GM18951 (cell line): ENCODE measurements around the gene C1QTNF1.
A peak's percentile ranks its signal among the peaks of the same experiment; 100 is the strongest.
"Not testable (repeated sequence)": the region's sequence is repeated elsewhere in the genome, so short reads cannot be mapped to it uniquely, and the experiment has no call there.

Source experiments
- POLR2A ChIP-seq: IDR thresholded peaks from 4 replicates; pipeline ENCODE4 v1.6.1; 2011; ENCODE audit warnings: mild to moderate bottlenecking; ENCODE audit not compliant: insufficient read length, insufficient read depth; ENCODE audit errors: extremely low read depth
- in situ Hi-C: fragments of 300-500 bp; cut with MboI; formaldehyde crosslinking; loops from one replicate; pipeline ENCODE4 v1.12.0; 2022; ENCODE audit warnings: low sequenced_read_pairs, mixed read lengths, inconsistent platforms; ENCODE audit not compliant: unreplicated experiment

C1QTNF1 gene

DNA sequence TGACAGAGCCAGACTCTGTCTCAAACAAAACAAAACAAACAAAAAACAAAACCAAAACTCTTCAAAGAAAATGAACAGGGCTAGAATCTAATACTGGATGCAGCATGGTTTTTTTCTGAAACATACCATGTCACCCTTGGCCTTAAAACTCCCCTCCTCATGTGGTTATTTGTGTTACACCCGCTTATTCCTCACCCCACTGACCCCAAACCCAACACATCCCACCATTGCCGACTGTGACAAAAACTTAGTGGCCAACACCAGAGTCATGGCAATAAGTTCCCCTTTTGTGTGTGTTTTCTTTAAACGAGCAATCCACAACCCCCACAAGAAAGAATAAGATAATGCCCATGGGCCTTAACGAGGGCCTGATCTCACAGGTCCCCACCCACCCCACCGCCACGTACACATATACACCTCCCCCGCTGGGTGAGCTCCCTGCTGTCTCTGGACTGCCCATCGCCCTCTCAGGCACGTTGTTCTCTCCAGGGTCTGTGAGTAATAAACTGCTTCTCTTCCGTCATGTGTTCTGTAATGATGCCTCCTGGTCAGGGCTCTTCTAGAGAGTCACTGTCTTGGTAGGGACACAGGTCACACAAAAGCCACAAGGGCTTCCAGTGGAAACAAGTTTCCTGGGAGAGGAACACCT, 33.9 kb downstream of the C1QTNF1 start:
- in situ Hi-C loops: no loop called here
- no peak for TF ChIP-seq POLR2A

- no peak for TF ChIP-seq POLR2A
- in situ Hi-C loops: no loop called here
These were observed 38.7 kb downstream of the C1QTNF1 start for GRCh38 chr17:79062691-79063090.

DNA sequence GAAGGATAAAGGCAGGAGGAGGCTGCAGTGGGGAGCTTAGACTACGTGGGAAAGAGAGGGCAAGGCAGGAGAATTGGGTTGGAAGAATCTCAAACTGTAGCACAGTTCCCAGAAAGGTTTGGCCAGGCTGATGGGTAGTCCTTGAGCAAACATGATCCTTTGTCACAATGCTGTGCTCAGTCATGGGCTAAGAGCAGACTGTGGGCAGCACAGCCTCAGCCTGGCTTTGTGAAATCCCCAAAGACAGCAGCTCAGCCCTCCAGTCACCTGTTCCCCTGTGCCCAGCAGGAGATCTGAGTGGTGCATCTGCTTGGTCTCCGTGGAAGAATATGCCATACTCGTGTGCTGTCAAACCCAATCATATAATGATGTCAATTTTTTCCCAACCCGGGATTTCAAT, 40.1 kb downstream of the C1QTNF1 start:
- in situ Hi-C loops: no loop called here
- TF ChIP-seq POLR2A: no peak

DNA sequence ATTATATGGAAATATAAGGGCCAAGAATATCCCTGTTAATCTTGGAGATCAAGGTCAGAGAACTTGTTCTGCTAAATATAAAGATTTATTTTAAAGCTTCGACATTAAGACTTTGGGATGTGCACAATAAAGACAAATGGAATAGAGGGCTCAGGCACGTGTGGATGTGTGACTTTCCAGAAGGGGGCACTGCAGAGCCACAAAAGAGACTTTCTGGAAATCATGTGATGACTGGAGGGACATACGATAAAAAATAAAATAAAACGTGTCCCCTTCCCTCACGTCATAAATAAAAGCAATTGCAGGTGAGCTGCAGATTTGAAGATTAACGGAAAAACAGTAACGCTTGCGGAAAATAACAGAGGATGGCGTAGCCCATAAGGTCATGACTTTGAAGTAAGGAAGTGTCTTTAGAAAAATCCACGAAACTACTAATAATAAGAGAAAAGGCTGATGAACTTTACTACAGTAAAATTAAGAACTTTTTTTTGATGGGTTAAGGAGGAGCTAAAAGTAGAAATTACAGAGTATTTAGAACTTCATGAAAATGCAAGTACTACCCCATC, 41.2 kb downstream of the C1QTNF1 start:
- in situ Hi-C loops: no loop called here
- no peak for TF ChIP-seq POLR2A

DNA sequence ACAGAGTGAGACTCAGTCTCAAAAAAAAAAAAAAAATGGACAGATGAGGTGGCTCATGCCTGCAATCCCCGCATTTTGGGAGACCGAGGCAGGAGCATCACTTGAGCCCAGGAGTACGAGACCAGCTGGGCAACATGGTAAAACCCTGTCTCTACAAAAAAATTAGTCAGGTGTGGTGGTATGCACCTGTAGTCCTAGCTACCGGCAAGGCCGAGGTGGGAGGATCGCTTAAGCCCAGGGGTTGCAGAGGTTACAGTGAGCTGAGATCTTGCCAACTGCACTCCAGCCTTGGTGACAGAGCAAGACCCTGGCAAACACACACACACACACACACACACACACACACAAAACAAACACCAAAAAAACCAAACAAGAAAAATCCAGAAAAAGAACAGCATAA, 43.0 kb downstream of the C1QTNF1 start:
- in situ Hi-C loops: no loop called here
- no peak for TF ChIP-seq POLR2A

DNA sequence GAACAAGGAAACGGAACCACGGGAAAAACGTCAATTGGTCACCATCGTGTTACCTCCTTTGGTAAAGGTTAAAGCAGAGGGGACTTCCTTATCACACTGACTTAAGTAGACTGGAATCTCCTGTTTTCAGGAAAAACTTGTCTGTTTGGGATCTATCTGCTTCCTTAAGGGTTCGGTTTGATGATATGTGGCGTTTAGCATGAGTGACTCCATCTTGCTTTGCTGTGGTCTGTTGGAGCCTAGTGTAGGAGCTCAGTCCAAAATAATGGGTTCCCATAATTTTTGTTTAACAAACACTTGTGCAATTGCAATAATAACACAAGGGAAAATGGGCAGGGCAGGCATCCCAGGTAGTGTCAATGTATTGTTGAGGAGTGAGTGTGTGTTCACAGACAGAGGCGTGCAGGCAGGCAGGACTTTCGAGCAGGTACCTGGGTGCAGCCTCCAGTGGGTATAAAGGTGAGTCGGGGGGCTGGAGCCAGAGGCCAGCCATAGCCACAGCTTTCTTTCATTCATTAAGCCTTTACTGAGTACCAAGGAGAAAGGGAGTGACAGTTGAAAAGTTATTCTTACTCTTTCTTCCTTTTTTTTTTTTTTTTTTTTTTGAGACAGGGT, 46.4 kb downstream of the C1QTNF1 start:
- in situ Hi-C loops: no loop called here
- TF ChIP-seq POLR2A: no peak

- in situ Hi-C loops: no loop called here
- no peak for TF ChIP-seq POLR2A
These were observed 47.3 kb downstream of the C1QTNF1 start for GRCh38 chr17:79071161-79071740.

GRCh38 chr17:79072544-79072943, 48.6 kb downstream of the C1QTNF1 start:
- no peak for TF ChIP-seq POLR2A
- in situ Hi-C loops: no loop called here

DNA sequence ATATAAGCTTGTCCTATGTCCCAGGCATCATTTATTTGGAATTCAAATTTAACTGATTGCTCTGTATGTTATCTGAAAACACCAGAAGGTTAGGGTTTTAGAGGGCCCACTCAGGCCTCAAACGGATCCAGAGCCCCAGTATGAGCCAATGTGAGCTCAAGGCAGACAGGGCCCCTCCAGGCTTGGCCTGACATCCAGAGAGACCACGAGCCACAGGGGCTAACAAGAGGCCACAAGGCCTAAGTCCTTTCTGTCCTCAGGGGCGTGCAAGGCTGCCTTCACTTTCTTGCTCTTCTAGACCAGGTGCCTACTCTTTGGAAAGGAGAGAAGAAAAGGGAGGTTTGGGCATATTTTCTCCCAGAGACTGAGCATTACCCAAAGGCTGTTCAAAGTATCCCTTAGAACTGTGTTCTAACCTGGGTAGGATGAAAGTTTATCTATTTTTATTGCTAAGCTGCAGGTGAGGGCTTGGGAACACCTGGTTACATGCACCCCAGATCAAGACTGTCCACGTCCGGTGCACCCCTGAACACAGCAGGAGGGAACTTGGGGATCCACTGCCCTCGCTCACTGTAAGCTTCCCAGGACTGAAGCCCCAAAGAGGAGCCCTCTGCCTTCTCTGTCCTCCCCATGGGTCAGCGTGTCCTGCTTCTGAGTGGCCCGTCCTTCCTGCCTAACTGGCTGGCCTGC, 49.2 kb downstream of the C1QTNF1 start:
- in situ Hi-C loops: no loop called here
- TF ChIP-seq POLR2A: no peak

GRCh38 chr17:79073706-79074088, 49.7 kb downstream of the C1QTNF1 start:
- in situ Hi-C loops: no loop called here
- no peak for TF ChIP-seq POLR2A

GRCh38 chr17:79074121-79074648, 50.2 kb downstream of the C1QTNF1 start:
- in situ Hi-C loops: not testable (repeated sequence)

DNA sequence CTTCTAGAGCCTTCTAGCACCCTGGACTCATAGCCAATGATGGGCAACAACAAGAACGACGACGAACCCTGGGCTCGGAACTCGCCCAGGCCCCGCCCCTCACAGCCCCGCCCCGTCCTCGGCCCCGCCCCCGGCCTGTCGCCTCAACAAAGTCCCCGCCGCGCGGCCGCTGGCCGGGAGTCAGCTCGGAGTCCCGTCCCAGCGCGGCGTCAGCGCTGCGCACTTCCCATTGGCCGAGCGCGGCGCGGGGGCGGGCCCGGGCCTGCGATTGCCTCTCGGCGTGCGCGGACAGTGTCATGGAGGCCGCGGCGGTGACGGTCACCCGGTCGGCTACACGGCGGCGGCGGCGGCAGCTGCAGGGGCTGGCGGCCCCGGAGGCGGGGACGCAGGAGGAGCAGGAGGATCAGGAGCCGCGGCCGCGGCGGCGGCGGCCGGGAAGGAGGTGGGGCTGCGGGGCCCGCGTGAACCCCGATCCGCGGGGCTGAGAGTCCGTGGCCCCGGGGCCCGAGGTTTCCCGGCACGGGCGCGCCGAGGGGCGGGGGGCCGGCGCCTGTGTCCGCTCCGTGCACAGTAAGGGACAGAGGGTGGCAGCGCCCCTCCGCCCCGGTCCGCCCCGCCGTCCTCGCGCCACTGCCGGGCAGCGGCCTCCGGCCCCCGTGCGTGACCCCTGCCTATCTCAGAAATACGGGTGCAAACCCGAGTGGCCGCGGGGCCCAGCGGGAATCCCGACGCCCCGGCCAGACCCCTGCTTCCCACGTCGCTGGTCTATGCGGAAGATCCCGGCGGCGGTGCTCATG, 50.9 kb downstream of the C1QTNF1 start, which contains the start of gene ENGASE:
TSS of gene ENGASE (plus strand) at position 176 of the 797 bp plus-strand sequence. CDS start at position 297, 121 bp downstream.
- in situ Hi-C loops: no loop called here
- TF ChIP-seq POLR2A: peak; percentile 76

DNA sequence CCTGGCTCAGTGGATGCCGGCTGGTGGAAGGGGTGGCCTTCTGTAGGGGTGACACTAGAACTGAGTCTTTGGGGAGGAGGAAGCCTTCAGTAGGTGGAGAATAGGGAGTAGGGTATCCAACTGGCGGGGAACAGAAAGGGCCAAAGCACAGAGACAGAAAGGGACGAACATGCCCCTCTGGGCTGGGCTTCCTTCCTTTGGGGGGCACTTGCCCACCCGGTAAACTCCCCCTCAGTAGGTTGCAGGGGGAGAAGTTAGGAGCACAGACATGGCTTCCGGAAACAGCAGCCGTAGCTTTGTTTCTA, 51.4 kb downstream of the C1QTNF1 start:
- in situ Hi-C loops: no loop called here

More for the DNA sequence above, 51.4 kb downstream of the C1QTNF1 start:
- TF ChIP-seq POLR2A: no peak
